ENCODE measurements around the gene TMEM59L. TPM values are rescaled to one million over a fixed set of nuclear protein-coding genes. Genes with fewer than 3 reads are reported as not detected.
A peak's percentile ranks its signal among the peaks of the same experiment; 100 is the strongest.

TMEM59L gene
- total and polyA plus RNA-seq, 9 of the 15 experiments (the other 6 are each of a cell fraction or from before 2014, with no cell fraction given) = 0.37 TPM; not detected in 8

DNA sequence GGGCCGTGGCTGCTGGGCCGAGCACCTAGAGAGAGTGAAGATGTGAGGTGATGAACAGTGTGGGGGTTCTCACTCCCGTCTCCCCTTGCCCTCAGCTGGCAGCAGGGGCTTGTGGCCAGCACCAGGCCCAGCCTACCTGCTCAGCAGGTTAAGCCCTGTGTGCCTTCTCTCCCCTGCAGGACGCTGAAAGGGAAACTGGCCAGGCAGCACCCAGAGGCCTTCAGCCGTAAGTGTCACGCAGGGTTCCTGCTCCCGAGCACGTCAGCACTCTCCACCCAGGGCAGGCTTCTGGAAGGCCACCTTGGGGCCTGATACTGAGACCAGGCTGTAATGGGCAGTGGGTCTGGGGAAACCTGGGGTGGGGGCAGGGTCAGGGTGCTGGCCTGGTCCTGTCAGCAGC, 45.7 kb upstream of the TMEM59L start:
- Histone ChIP-seq H3K27ac (ENCODE audit: extremely low read depth, low read depth, low read length) (no peak overlapping the region), H3K9me1 (ENCODE audit: control insufficient read depth, insufficient read depth, low read length) (no peaks in the 10 kb centered on the region), H3K36me3 (ENCODE audit: control insufficient read depth, insufficient read depth, low read length) (peaks cover 78% of the 10 kb centered on the region), H2AFZ (ENCODE audit: low read depth, low read length) (no peak overlapping the region), H3K9ac (ENCODE audit: insufficient read depth in 1 of 2, low read depth in 2 of 2, low read length in 2 of 2) (peak overlapping the region in 1 of 2 experiments; percentile 76; a peak in 2 of 4 replicates), H3K4me3 (no peak overlapping the region), H3K79me2 (ENCODE audit: control insufficient read depth, insufficient read depth, low read length) (peaks cover 5% of the 10 kb centered on the region), H3K27me3 (ENCODE audit: control insufficient read depth in 2 of 2, insufficient read depth in 2 of 2, low read length in 2 of 2) (no peaks in the 10 kb centered on the region; a peak in 1 of 5 replicates), H3K4me2 (ENCODE audit: insufficient read depth, low read length) (no peak overlapping the region), H4K20me1 (replicated peaks; ENCODE audit: control insufficient read depth, insufficient read depth, low read length) (no peaks in the 10 kb centered on the region), H3K4me1 (replicated peaks in 1 of 2; ENCODE audit: control insufficient read depth in 2 of 2, insufficient read depth in 2 of 2, low read length in 2 of 2) (peaks cover 0 to 19% of the 10 kb centered on the region in 2 experiments; a peak in 2 of 5 replicates), H3K9me3 (replicated peaks; ENCODE audit: control insufficient read depth, insufficient read depth, low read depth, low read length) (no peaks in the 10 kb centered on the region)
- no peak for ATAC-seq
- ChIA-PET CTCF (ENCODE audit: low intra/inter-chr PET ratio) (no interaction called here), POLR2A (no interaction called here)
- no TSS peak for BruUV-seq (replicated peaks)
- TF ChIP-seq RBFOX2 (IDR thresholded peaks at IDR 0.05; ENCODE audit: low read depth, low read length) (peak; percentile 57; the same call in 1 of the 2 replicates), PYGO2 (tag; IDR thresholded peaks at IDR 0.05) (no peak), POLR2G (IDR thresholded peaks at IDR 0.05; ENCODE audit: low read depth, low read length) (0 out of 2 replicates have a peak, but pooled peaks have one; percentile 34)
- DNase-seq (ENCODE audit: extremely low read depth in 1 of 4, low spot score in 3 of 4) = no peak
- intact Hi-C loops (cut with micrococcal nuclease) (no loop called here), in situ Hi-C loops (cut with MboI) (no loop called here)
- 89% methylated on average over 8 of the region's 8 CpGs for WGBS (ENCODE audit: insufficient coverage, low coverage, missing lambda C conversion rate)
- no peak for FAIRE-seq

DNA sequence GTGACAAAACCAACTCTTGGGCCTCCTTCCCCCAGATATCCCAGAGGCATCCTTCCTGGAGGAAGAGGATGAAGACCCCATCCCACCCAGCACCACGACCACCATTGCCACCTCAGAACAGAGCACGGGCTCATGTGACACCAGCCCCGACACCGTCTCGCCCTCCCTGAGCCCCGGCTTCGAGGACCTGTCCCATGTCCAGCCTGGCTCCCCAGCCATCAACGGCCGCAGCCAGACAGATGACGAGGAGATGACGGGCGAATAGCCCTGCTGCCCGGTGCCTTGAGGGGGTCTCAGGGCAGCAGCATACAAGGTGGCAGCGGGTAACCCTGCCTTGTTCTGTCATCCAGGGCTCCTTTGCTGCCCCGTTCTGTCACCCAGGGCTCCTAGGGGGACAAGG, 44.3 kb upstream of the TMEM59L start:
- WGBS (ENCODE audit: insufficient coverage, low coverage, missing lambda C conversion rate) = 92% methylated on average over 14 of the region's 15 CpGs
- Histone ChIP-seq H3K27me3 (ENCODE audit: control insufficient read depth in 2 of 2, insufficient read depth in 2 of 2, low read length in 2 of 2) (no peaks in the 10 kb centered on the region; a peak in 1 of 5 replicates), H4K20me1 (replicated peaks; ENCODE audit: control insufficient read depth, insufficient read depth, low read length) (peaks cover 10% of the 10 kb centered on the region), H3K4me2 (ENCODE audit: insufficient read depth, low read length) (no peak overlapping the region), H3K4me3 (no peak overlapping the region), H3K79me2 (ENCODE audit: control insufficient read depth, insufficient read depth, low read length) (peaks cover 18% of the 10 kb centered on the region), H3K9ac (ENCODE audit: insufficient read depth in 1 of 2, low read depth in 2 of 2, low read length in 2 of 2) (no peak overlapping the region), H3K4me1 (replicated peaks in 1 of 2; ENCODE audit: control insufficient read depth in 2 of 2, insufficient read depth in 2 of 2, low read length in 2 of 2) (peaks cover 9 to 28% of the 10 kb centered on the region in 2 experiments; a peak in 4 of 5 replicates), H3K9me3 (replicated peaks; ENCODE audit: control insufficient read depth, insufficient read depth, low read depth, low read length) (no peaks in the 10 kb centered on the region), H3K9me1 (ENCODE audit: control insufficient read depth, insufficient read depth, low read length) (peaks cover 7% of the 10 kb centered on the region), H2AFZ (ENCODE audit: low read depth, low read length) (no peak overlapping the region), H3K36me3 (ENCODE audit: control insufficient read depth, insufficient read depth, low read length) (peaks cover 79% of the 10 kb centered on the region), H3K27ac (ENCODE audit: extremely low read depth, low read depth, low read length) (no peak overlapping the region)
- in situ Hi-C loops (cut with MboI) (no loop called here), intact Hi-C loops (cut with micrococcal nuclease) (no loop called here)
- CTCF ChIA-PET (ENCODE audit: low intra/inter-chr PET ratio) = no interaction called here
- no TSS peak for BruUV-seq (replicated peaks)
- no peak for TF ChIP-seq HLTF (IDR thresholded peaks at IDR 0.05)
- TF ChIP-seq RBM39 (optimal IDR thresholded peaks at IDR 0.05; ENCODE audit: low read depth, low read length) = no peak
- TF ChIP-seq CREB1 (IDR thresholded peaks at IDR 0.05) = no peak
- no peak for TF ChIP-seq CREB1 (CRISPR knock-in tag; IDR thresholded peaks at IDR 0.05)
- TF ChIP-seq, protein P1, sequence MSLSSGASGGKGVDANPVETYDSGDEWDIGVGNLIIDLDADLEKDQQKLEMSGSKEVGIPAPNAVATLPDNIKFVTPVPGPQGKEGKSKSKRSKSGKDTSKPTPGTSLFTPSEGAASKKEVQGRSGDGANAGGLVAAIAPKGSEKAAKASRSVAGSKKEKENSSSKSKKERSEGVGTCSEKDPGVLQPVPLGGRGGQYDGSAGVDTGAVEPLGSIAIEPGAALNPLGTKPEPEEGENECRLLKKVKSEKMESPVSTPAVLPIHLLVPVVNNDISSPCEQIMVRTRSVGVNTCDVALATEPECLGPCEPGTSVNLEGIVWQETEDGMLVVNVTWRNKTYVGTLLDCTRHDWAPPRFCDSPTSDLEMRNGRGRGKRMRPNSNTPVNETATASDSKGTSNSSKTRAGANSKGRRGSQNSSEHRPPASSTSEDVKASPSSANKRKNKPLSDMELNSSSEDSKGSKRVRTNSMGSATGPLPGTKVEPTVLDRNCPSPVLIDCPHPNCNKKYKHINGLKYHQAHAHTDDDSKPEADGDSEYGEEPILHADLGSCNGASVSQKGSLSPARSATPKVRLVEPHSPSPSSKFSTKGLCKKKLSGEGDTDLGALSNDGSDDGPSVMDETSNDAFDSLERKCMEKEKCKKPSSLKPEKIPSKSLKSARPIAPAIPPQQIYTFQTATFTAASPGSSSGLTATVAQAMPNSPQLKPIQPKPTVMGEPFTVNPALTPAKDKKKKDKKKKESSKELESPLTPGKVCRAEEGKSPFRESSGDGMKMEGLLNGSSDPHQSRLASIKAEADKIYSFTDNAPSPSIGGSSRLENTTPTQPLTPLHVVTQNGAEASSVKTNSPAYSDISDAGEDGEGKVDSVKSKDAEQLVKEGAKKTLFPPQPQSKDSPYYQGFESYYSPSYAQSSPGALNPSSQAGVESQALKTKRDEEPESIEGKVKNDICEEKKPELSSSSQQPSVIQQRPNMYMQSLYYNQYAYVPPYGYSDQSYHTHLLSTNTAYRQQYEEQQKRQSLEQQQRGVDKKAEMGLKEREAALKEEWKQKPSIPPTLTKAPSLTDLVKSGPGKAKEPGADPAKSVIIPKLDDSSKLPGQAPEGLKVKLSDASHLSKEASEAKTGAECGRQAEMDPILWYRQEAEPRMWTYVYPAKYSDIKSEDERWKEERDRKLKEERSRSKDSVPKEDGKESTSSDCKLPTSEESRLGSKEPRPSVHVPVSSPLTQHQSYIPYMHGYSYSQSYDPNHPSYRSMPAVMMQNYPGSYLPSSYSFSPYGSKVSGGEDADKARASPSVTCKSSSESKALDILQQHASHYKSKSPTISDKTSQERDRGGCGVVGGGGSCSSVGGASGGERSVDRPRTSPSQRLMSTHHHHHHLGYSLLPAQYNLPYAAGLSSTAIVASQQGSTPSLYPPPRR (CRISPR knock-in tag; IDR thresholded peaks at IDR 0.05; ENCODE audit: borderline replicate concordance) = no peak
- 0 out of 2 replicates have a peak, but pooled peaks have one; percentile 52 for TF ChIP-seq POLR2G (IDR thresholded peaks at IDR 0.05; ENCODE audit: low read depth, low read length)
- peak; percentile 40 for TF ChIP-seq RBFOX2 (IDR thresholded peaks at IDR 0.05; ENCODE audit: low read depth, low read length)
- no peak for TF ChIP-seq ZNF766 (CRISPR knock-in tag; conservative IDR thresholded peaks at IDR 0.05)
- no peak for TF ChIP-seq PPARD (CRISPR knock-in tag; IDR thresholded peaks at IDR 0.05)
- no peak for TF ChIP-seq RBM15 (IDR thresholded peaks at IDR 0.05; ENCODE audit: insufficient read depth, low read length)
- no peak for TF ChIP-seq ZSCAN29 (IDR thresholded peaks at IDR 0.05)
- TF ChIP-seq RNF2 (IDR thresholded peaks at IDR 0.05) = no peak
- no peak for ATAC-seq
- DNase-seq (ENCODE audit: extremely low read depth in 1 of 4, low spot score in 3 of 4) = no peak
- no peak for FAIRE-seq
- POLR2A ChIA-PET = interaction anchor here (0.6 to 1.1 kb wide), 3 partner anchors 9 to 61 kb away, joined by 3 to 4 read pairs (median 3); partner anchors contain the start of gene KXD1
